ENCODE results near the gene RFWD3.
A peak's percentile ranks its signal among the peaks of the same experiment; 100 is the strongest.

The RFWD3 gene

GRCh38 chr16:74605746-74606520 is 60.7 kb downstream of the RFWD3 start:
- DNase-seq (ENCODE audit: low spot score): no peak
- POLR2A ChIA-PET (ENCODE audit: low non-redundant PET): interaction anchor here (0.5 to 1.0 kb wide), 2 partner anchors 113 to 119 kb away, joined by 3 read pairs; no protein-coding TSS in a partner anchor
- CTCF ChIA-PET: interaction anchor here (1.0 kb wide), 1 partner anchor 11 kb away, joined by 3 read pairs; no protein-coding TSS in a partner anchor
- TF ChIP-seq CTCF (conservative IDR thresholded peaks at IDR 0.05; ENCODE audit: low read depth): no peak
- H3K27ac ChIP-seq: peak overlapping the region; percentile 88

- no peak overlapping the region for H3K27ac ChIP-seq
- CTCF ChIA-PET: interaction anchor here (1.0 kb wide), 1 partner anchor 11 kb away, joined by 3 read pairs; no protein-coding TSS in a partner anchor
Observed at GRCh38 chr16:74605332-74605731, 61.3 kb downstream of the RFWD3 start.

GRCh38 chr16:74603848-74604247 is 62.8 kb downstream of the RFWD3 start:
- no peak for TF ChIP-seq CTCF (conservative IDR thresholded peaks at IDR 0.05; ENCODE audit: low read depth)
- CTCF ChIA-PET: no interaction called here
- POLR2A ChIA-PET (ENCODE audit: low non-redundant PET): no interaction called here
- no peak overlapping the region for H3K27ac ChIP-seq
- no peak for DNase-seq (ENCODE audit: low spot score)

More at GRCh38 chr16:74605332-74605731, 61.3 kb downstream of the RFWD3 start:
- no peak for DNase-seq (ENCODE audit: low spot score)
- no peak for TF ChIP-seq CTCF (conservative IDR thresholded peaks at IDR 0.05; ENCODE audit: low read depth)
- POLR2A ChIA-PET (ENCODE audit: low non-redundant PET): no interaction called here

- POLR2A ChIA-PET (ENCODE audit: low non-redundant PET): no interaction called here
- CTCF ChIA-PET: no interaction called here
- peak; percentile 25 for DNase-seq (ENCODE audit: low spot score)
- peak overlapping the region; percentile 60 for H3K27ac ChIP-seq
- TF ChIP-seq CTCF (conservative IDR thresholded peaks at IDR 0.05; ENCODE audit: low read depth): no peak
Observed at GRCh38 chr16:74601126-74601871, 65.4 kb downstream of the RFWD3 start.

- no peak for TF ChIP-seq CTCF (conservative IDR thresholded peaks at IDR 0.05; ENCODE audit: low read depth)
- DNase-seq (ENCODE audit: low spot score): no peak
- ChIA-PET CTCF (no interaction called here), POLR2A (ENCODE audit: low non-redundant PET) (no interaction called here)
- no peak overlapping the region for H3K27ac ChIP-seq
Observed at GRCh38 chr16:74596586-74596985, 70.1 kb downstream of the RFWD3 start.

- CTCF ChIA-PET: interaction anchor here (1.0 kb wide), 1 partner anchor 30 kb away, joined by 3 read pairs; no protein-coding TSS in a partner anchor
- POLR2A ChIA-PET (ENCODE audit: low non-redundant PET): no interaction called here
- no peak for TF ChIP-seq CTCF (conservative IDR thresholded peaks at IDR 0.05; ENCODE audit: low read depth)
- H3K27ac ChIP-seq: no peak overlapping the region
- no peak for DNase-seq (ENCODE audit: low spot score)
Observed at GRCh38 chr16:74592847-74593246, 73.8 kb downstream of the RFWD3 start.
